GM23248 (cell line): Measurements from ENCODE around the gene CYTH2.

Source experiments
- EZH2 ChIP-seq: fragments of 200-600 bp; sonication (generic); IDR thresholded peaks from 2 replicates; pipeline ENCODE4 v1.6.1; 2018; ENCODE audit warnings: antibody characterized with exemption, mild to moderate bottlenecking; ENCODE audit not compliant: insufficient read depth, poor library complexity, severe bottlenecking
- EZH2phosphoT487 ChIP-seq: fragments of 200-600 bp; sonication (generic); IDR thresholded peaks from 2 replicates; pipeline ENCODE4 v1.6.1; 2018; ENCODE audit warnings: antibody characterized with exemption, moderate library complexity, mild to moderate bottlenecking, low read depth; ENCODE audit not compliant: insufficient read depth

DNA sequence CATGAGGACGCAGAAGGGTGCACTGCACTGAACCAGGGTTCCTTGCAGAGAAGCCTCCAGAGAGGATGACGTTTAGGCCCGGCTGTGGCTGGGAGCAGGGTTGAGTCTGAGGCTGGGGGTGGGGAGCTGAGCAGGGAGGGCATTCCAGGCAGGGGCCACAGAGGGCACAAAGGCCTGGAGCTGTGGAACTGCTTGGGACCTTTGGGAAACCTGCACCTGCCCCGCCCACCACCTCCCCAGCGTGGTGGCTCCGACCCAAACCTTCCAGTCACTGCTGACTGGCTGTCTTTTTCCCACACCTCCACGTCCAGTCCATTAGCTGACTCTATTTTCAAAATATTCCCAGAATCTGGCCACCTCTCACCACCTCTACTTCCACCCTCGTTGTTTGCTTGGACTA, 47.4 kb downstream of the CYTH2 start:
- TF ChIP-seq EZH2phosphoT487 (no peak), EZH2 (no peak)
